GM21723 (cell line): Measurements from ENCODE around the gene UNC13A.

ENCODE experiments used
- ATAC-seq: cut with Tn5 transposase; IDR thresholded peaks from one replicate; pipeline ENCODE4 v1.9.1; 2021; ENCODE audit warnings: mild to moderate bottlenecking, moderate library complexity; ENCODE audit not compliant: unreplicated experiment

The UNC13A gene

GRCh38 chr19:17632577-17632976, 55.6 kb downstream of the UNC13A start:
- no peak for ATAC-seq

- no peak for ATAC-seq
These were observed 58.4 kb downstream of the UNC13A start for GRCh38 chr19:17629760-17630159.

GRCh38 chr19:17627921-17628320, 60.2 kb downstream of the UNC13A start:
- no peak for ATAC-seq

- no peak for ATAC-seq
These were observed 61.0 kb downstream of the UNC13A start for GRCh38 chr19:17627161-17627560.

- no peak for ATAC-seq
These were observed 61.6 kb downstream of the UNC13A start for GRCh38 chr19:17626456-17627015.

- ATAC-seq, result no peak
These were observed 62.2 kb downstream of the UNC13A start for GRCh38 chr19:17625980-17626379.

GRCh38 chr19:17625043-17625442, 63.1 kb downstream of the UNC13A start:
- no peak for ATAC-seq

GRCh38 chr19:17624314-17624991, 63.7 kb downstream of the UNC13A start:
- no peak for ATAC-seq

GRCh38 chr19:17623224-17623935, 64.8 kb downstream of the UNC13A start:
- no peak for ATAC-seq

GRCh38 chr19:17620696-17621095, 67.5 kb downstream of the UNC13A start:
- ATAC-seq, result no peak

GRCh38 chr19:17618936-17619335, 69.2 kb downstream of the UNC13A start:
- no peak for ATAC-seq

- ATAC-seq, result no peak
These were observed 69.8 kb downstream of the UNC13A start for GRCh38 chr19:17618281-17618903.

- no peak for ATAC-seq
These were observed 70.4 kb downstream of the UNC13A start for GRCh38 chr19:17617807-17618192.

- no peak for ATAC-seq
These were observed 71.0 kb downstream of the UNC13A start for GRCh38 chr19:17616961-17617806.

- ATAC-seq, result no peak
These were observed 71.5 kb downstream of the UNC13A start for GRCh38 chr19:17616686-17616960.

GRCh38 chr19:17615889-17616685, 72.1 kb downstream of the UNC13A start:
- no peak for ATAC-seq

- ATAC-seq, result no peak
These were observed 73.7 kb downstream of the UNC13A start for GRCh38 chr19:17614476-17614875.

- ATAC-seq, result no peak
These were observed 76.5 kb downstream of the UNC13A start for GRCh38 chr19:17611462-17612244.

- ATAC-seq, result no peak
These were observed 77.8 kb downstream of the UNC13A start for GRCh38 chr19:17610384-17610783.

GRCh38 chr19:17607936-17608335, 80.2 kb downstream of the UNC13A start:
- no peak for ATAC-seq
